HG03108 (cell line): ENCODE data around the gene NDUFC2.
"Not testable (repeated sequence)": the region's sequence is repeated elsewhere in the genome, so short reads cannot be mapped to it uniquely, and the experiment has no call there.

ENCODE experiments used
- ATAC-seq: cut with Tn5 transposase; IDR thresholded peaks from one replicate; pipeline ENCODE4 v1.9.1; 2021; ENCODE audit warnings: moderate library complexity; ENCODE audit not compliant: unreplicated experiment

The NDUFC2 gene

DNA sequence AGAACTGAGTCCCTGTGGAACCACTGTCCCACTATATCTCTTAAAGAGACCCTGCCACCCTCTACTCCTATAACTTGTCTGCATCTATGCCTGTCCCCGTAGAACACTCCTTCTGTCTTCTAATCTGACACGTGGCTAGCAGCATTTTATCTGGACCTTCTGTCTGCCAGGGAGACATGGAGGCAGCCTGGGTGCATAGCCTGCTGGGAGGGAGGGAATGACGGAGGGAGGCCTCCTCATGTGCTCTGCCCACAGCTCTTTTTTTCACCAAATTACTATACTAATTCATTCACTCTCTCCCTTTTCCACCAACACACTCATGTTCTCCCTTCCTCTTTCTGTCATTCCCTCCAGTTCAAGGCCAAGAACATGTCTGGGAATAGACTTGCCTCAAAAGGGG lies 23.6 kb downstream of the NDUFC2 start:
- no peak for ATAC-seq

DNA sequence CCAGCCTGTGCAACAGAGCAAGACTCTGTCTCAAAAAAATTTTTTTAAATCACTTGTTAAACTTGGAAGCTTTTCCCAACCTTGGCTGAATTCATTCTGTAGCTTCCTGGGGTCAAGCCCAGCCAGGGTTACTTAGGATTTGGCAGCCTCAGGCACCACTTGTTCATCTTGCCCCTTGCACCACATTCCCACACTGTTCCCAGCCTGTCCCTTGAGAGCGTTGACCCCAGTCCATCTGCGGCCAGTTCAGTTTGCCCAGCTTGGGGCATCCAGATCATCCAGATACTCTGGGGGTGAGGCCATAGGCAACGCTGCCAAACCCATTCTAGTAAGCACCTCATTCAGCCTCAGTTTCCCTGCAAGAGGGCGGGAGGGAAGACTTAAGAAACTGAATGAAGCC lies 24.7 kb downstream of the NDUFC2 start:
- ATAC-seq, result no peak

DNA sequence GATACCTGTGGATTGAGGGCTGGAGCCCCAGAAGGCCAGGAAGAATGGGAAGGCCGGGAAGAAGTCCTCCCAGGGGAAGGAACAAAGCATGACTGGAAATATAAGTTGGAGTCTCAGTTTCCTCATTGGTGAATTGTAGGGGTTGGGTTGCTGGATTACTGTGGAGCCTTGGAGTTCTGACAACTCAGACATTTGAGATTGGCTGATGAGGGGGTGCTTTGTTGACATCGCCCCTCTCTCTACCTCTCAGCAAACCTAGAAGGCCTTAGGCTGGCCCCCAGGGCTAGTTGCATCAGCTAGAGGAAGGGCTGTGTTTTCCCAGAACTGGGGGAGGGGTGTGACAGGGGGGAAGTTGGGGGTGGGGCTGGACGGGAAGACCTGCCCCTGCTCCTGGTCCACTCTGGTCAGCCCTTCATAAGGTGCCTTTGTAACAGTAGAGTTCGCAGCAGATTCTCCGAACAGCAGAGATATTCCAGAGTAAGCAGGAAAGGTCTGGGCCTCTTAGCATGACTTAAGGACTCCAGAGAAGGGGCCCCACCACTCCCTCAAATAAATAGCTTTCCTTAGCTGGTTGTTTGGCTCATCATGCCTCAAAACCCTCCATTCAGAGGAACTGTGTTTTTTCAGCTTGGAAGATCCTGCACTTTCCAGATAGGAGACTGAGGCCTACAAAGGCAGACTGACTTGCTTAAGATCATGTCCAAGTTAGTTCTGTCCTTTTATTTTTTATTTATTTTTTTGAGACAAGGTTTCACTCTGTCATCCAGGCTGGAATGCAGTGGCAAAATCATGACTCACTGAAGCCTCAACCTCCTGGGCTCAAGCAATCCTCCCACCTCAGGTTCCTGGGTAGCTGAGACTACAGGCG lies 28.5 kb downstream of the NDUFC2 start:
- ATAC-seq, result no peak

DNA sequence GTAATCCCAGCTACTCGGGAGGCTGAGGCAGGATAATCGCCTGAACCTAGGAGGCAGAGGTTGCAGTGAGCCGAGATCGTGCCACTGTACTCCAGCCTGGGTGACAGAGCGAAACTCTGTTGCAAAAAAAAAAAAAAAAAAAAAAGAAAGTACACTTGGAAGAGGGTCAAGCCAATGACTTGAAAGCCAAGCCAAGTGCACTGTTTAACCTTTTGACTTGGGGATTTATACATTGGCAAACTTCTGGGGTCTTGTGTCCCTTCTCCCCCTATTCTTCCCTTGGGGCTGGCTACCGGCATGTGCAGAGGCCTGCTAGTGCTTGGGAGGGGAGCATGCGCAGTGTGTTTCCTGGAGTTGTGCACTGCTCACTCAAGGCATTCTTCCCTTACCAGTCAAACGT lies 30.3 kb downstream of the NDUFC2 start:
- ATAC-seq, result no peak

DNA sequence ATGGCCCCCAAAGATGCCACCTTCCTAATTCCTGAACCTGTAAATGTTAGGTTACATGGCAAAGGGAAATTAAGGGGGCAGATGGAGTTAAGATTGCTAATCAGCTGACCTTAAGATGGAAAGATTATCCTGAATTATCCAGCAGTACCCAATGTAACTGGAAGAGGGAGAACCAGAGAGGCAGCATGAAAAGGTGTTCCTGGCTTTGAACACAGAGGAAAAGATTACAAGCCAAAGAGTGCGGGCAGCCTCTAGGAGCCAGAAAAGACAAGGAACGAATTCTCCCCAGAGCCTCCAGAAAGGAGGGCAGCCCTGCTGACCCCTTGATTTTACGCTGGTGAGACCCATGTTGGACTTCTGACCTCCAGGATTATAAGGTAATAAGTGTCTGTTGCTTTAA lies 31.1 kb downstream of the NDUFC2 start:
- ATAC-seq, result no peak

DNA sequence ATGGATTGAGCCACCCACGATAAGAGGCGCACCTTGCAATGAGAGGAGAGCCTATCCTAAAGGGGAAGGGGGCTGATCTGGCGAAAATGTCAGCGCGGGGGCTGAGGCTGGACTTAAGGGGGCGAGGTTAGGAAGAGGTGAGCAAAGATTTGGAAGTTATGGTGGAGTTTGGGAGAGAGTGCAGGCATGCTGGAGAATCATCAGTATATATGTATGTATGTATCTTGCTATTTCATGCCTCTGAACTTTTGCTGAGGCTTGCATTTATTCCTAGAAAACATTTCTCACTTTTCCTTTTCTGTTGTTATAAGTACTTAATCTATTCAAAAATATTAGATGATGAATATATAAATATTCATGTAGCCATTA lies 33.2 kb downstream of the NDUFC2 start:
- no peak for ATAC-seq

DNA sequence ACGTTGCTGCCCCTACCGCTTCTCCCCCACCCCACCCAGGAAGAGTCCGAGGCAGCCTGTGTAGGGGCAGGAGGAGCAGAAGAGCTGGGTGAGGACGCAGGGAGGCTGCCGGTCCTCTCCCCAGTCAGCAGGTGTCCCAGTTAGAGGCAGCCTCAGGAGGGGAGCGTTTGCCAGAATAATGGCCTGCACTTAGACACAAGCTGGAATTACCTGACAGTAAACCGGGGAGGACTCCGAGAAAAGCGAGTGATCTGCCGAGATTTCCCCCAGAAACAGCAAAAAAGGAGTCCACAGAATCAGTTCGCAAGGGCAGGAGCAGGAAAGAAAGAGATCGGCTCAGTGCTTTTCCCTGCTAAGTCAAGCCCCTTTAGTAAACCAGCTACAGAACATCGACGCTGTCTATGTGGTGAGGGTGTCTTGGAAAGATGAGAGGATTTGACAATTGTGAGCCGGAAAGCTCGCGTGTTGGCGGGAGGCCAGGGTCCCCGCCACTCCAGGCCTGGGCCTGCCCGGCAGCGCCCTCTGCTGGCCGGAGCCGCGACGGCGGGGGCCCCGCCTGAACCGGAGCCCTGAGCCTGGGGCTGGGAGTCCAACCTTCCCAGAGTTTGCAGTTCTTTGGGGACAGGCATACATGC lies 33.7 kb downstream of the NDUFC2 start:
- ATAC-seq, result no peak

DNA sequence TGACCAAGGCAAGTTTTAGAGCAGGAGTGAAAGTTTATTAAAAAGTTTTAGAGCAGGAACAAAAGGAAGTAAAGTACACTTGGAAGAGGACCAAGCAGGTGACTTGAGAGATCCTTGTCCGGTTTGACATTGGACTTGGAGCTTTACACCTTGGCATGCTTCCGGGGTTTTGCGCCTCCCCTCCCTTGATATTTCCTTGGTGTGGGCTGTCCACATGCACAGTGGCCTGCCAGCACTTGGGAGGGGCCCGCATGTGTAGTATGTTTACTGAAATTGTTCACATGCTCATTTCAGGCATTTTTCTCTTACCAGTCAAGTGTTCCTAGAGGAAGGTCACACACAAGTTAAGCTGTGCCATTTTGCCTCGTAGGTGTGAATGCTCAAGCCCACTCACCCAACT lies 35.0 kb downstream of the NDUFC2 start:
- no peak for ATAC-seq

DNA sequence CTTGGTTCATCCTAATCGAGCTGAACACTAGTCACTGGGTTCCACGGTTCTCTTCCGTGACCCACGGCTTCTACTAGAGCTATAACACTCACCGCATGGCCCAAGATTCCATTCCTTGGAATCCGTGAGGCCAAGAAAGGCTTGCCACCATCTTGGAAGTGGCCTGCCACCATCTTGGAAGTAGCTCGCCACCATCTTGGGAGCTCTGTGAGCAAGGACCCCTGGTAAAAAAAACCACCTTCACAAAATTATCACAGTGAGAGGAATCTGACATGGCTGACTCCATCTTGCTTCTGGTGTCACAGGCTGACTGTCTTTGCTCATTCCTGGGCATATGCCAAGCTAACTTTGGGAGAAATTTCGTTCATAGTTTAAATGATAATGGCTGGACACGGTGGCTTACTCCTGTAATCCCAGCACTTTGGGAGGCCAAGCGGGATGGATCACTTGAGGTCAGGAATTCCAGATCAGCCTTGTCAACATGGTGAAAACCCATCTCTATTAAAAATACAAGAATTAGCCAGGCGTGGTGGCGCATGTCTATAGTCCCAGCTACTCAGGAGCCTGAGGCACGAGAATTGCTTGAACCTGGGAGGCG lies 37.7 kb downstream of the NDUFC2 start:
- no peak for ATAC-seq

DNA sequence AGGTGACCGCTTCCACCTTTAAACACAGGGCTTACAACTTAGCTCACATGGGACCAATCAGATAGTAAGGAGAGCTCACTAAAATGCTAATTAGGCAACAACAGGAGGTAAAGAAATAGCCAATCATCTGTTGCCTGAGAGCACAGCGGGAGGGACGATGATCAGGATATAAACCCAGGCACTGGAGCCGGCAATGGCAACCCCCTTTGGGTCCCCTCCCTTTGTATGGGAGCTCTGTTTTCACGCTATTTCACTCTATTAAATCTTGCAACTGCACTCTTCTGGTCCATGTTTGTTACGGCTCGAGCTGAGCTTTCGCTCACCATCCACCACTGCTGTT lies 38.3 kb downstream of the NDUFC2 start:
- ATAC-seq, result not testable (repeated sequence)

DNA sequence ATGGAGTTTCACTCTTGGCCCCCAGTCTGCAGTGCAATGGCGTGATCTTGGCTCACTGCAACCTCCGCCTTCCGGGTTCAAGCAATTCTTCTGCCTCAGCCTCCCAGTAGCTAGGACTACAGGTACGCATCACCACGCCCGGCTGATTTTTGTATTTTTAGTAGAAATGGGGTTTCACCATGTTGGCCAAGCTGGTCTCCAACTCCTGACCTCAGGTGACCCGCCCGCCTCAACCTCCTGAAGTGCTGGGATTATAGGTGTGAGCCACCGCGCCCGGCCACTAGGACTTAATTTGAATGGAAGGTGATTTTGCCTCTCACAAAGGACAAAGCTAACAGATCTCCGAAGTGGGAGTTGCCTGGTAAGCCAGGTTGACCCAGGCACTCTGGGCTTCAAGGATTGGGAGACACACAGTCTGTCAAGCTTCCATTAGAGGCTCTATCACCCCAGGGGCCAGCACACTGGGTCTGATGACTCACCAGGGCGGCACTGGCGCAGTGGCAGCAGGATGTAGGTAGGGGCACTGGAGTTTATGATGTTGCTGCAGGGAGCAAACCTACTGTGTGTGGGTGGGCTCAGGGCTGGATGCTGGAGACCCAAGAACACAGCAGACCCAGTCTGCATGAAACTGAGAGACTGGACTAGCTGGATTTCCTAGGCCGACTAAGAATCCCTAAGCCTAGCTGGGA lies 38.8 kb downstream of the NDUFC2 start:
- no peak for ATAC-seq

DNA sequence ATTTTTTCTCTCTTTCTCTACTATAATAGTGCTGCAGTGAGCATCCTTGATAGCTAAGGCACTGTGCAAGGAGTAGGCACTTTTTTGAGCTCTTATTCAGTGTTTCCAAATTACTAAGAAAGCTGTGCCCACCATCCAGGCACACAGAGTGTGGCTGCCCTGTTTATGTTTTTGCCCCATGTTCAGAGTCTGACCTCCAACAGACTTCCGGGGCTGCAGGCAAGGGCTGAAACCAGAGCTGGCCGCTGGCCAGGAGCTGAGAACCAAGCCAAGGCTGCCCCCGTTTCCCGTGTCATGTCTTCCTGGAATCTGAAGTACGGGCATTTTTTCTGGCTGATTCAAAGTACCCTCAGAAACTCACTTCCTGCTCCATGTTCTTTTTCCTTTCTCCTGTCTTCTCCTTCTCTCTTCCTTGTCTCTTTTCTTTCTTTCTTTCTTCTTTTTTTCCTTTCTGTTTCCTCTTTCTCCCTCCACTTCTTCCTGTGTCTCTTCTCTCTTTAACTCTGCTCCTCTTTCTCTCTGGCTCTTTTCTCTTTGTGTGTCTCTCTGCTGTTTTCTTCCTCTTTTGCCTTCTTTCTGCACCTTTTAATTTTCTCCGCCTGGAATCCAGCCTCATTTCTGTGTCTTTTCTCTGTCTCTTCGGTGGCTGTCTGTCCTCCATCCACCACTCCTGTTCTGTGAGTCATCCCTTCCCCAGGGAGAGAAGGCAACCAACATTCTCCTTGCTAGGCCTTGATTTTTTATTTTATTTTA lies 39.6 kb downstream of the NDUFC2 start:
- peak; percentile 76 for ATAC-seq

DNA sequence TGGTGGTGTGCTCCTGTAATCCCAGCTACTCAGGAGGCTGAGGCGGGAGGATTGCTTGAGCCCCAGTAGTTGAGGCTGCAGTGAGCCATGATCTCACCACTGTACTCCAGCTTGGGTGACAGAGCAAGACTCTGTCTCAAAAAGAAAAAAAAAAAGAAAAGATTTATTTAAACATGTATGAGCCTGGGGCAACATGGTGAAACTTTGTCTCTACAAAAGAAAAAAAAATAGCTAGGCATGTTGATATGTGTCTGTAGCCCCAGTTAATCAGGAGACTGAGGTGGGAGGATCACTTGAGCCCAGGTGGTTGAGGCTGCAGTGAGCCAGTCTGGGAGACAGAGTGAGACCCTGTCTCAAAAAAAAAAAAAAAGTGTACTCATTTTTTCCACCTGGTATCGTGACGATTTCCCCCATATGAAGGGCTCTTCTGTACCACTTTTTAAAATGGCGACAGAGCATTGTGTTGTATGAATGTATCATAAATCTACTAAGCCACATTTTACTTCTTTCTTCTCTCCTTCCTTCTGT lies 40.2 kb downstream of the NDUFC2 start:
- no peak for ATAC-seq

DNA sequence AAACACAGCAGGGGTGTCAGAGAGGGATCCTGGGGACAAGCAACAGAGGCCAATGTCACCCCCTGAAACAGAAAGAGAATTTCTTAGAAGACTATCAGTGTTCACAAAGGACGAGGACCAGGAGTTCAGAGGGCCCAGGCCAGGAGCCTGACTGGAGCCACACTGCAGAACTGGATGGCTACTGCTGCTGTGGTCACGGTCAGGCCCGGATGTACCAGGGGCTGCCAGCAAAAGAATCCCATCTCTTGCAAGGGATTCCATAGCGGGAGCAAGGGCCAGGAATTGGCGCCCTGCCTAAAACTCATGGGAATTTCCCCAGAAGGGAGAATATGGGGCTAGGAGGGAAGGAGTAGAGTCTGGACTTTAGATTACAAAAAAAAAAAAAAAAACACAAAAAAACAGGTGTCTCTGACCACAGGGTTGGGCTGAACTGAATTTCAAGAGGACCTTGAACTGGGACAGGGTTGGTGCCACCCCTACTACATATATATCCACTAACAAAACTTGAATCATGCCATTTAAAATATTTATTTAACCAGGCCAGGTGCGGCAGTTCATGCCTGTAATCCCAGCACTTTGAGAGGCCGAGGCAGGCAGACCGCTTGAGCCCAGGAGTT lies 40.9 kb downstream of the NDUFC2 start:
- ATAC-seq, result no peak

DNA sequence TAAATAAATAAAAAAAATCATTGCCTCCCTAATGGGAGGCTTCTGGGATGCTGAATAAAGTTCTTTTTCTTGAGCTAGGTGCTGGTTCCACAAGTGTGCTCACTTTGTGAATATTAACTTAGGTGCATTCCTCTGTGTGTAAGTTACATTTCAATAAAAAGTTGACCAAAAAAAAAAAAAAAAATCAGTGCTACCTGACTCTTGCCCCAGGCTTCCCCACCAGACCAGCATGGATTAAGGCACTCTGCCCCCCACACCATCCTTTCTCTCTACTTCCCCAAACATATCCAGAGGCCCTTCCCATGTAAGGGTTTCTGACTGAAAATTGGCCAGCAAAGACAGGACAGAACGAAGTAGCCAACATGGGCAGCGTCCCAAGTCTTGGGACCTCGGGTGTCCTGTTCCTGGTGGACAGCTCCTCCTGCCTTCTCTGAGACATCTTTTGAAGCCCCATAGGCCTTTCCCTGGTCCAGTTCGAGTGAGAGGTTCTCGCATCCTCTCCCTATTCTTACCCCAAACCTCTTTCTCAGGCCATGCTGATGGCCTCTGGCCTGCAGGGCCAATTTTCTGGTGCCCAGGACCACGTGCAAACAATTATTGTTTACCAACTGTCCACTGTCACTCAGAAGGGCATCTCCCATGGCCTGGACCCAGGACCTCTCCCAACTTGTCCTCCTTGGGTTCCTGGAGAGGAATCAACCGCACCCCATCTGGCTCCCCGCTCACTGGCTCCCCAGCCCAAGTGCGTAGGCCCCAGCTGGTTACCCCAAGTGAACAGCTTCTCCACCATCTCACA lies 41.6 kb downstream of the NDUFC2 start:
- no peak for ATAC-seq

DNA sequence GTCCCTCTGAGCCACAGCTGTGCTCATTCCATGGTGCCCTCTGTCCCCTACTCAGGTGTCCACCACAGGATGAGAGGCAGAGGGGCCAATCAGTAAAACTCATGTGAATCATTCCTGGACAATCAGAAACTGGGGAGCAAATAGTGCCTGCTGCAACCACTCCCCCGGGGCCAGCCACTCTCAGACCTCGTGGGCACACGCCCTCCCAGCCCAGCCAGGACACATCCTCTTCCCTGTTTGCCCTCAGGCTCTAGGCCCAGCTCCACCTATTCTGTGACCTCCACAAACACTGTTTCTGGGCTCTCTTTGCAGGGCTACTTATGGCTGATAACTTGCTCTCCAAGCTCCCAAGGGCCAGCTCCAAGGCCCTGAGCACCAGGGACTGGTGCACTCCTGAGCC lies 42.6 kb downstream of the NDUFC2 start:
- ATAC-seq, result no peak

DNA sequence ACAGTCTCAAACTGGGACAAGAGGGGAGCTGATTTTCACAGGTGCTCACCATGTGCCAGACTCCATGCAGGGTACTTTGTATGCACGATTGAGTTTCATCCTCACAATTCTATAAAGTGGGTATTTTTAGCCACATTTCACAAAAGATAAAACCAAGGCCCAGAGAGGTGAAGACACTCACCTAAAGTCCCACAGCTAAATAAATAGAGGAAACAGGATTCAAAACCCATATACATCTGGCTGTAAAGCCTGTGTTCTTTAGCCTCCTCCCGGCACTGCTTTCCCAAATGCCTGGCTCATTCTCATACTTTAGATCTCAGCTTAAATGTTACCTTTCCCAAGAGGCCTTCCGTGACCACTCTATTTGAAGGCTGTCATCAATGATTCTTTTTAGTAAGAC lies 43.3 kb downstream of the NDUFC2 start:
- no peak for ATAC-seq

DNA sequence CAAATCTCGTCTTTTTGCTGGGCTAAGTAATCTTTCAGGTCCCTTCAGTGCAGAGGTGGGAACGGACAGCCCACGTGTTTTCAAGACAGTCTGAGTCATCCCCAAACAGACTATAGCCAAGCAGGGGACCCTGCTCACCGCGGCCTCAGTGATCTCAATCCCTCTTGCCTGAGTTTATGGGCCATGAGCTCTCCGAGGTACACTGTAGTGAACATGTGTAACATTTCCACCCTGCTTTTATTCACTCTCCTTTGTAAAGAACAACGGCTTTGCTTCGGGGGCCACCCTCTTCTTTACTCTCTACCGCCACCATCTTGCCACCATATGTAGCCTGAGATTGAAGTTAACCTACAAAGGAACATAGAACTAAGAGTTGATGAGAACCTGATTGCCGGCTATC lies 45.0 kb downstream of the NDUFC2 start:
- no peak for ATAC-seq

DNA sequence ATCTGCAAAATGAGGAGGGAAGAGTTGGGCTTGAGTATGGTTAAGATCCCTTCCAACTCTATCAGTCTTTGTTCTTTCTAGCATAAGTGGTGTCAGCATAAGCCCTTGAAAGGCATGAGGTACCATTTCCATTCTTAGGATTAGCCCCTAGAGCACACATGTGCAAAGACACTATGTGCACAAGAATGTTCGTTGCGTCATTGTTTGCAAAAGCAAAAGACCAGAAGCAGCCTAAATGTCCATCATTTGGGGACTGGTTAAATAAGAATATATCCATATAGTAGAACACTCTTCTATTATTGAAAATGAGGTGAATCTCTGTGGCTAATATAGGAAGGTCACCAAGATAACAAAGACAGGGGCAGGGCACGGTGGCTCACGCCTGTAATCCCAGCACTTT lies 46.6 kb downstream of the NDUFC2 start:
- no peak for ATAC-seq

DNA sequence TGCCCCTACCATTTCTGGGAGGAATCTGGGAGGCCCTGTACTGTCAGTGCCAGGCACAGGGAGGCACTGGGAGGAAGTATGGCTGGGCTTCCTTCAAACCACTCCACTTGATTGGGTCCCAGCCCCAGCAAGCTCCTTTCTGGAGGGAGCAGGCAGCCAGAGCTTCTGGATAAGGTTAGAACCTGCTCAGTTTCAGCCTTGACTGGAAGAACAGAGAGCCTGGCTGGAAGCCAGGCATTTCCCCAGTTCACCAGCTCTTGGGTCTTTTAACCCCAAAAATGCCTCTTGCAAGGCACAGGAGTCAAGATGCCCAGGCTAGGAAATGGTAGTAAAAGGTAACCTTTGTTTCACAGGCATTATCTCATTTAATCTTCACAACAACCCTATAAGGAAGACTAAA lies 47.6 kb downstream of the NDUFC2 start:
- no peak for ATAC-seq
